GM12891 (cell line): ENCODE measurements around the gene CENPN.
A peak's percentile ranks its signal among the peaks of the same experiment; 100 is the strongest.

ENCODE experiments used
- DNase-seq: peaks from one replicate; pipeline ENCODE4 v3.0.0; 2011; ENCODE audit warnings: low spot score; ENCODE audit not compliant: insufficient read length
- FAIRE-seq: peaks from 2 replicates; lab custom pipeline; 2011; peaks lifted over from hg19 to GRCh38; lab: Jason Lieb, UNC
- PAX5 ChIP-seq: IDR thresholded peaks from 2 replicates; pipeline ENCODE4 v1.6.1; 2011; ENCODE audit warnings: low read length, moderate library complexity, mild to moderate bottlenecking; ENCODE audit not compliant: insufficient read depth, severe bottlenecking
- POLR2A ChIP-seq: IDR thresholded peaks from 2 replicates; pipeline ENCODE4 v1.6.1; 2011; ENCODE audit warnings: low read depth, low read length, control low read depth
- POLR2AphosphoS5 ChIP-seq: IDR thresholded peaks from 2 replicates; pipeline ENCODE4 v1.6.1; 2011; ENCODE audit warnings: low read depth, low read length, control low read depth
- POU2F2 ChIP-seq: IDR thresholded peaks from 2 replicates; pipeline ENCODE4 v1.6.1; 2011; ENCODE audit warnings: low read depth, mild to moderate bottlenecking, control low read depth, low read length, moderate library complexity
- SPI1 ChIP-seq: IDR thresholded peaks from 2 replicates; pipeline ENCODE4 v1.6.1; 2011; ENCODE audit warnings: low read depth, low read length, control low read depth
- TAF1 ChIP-seq: IDR thresholded peaks from 2 replicates; pipeline ENCODE4 v1.6.1; 2011; ENCODE audit warnings: low read depth, low read length, control low read depth

CENPN gene

GRCh38 chr16:81076566-81077075 is 69.6 kb downstream of the CENPN start:
- no peak for TF ChIP-seq POU2F2
- 0 out of 2 replicates have a peak, but pooled peaks have one; percentile 10 for TF ChIP-seq SPI1
- TF ChIP-seq PAX5 = no peak
- no peak for TF ChIP-seq POLR2AphosphoS5
- no peak for TF ChIP-seq POLR2A
- no peak for TF ChIP-seq TAF1
- no peak for FAIRE-seq
- peak; percentile 55 for DNase-seq

GRCh38 chr16:81077076-81077940 is 70.3 kb downstream of the CENPN start, which contains the start of gene C16orf46:
Gene C16orf46 (minus strand): TSS chr16:81077238. CDS start chr16:81063955, 13,283 bp downstream.
- TF ChIP-seq TAF1 (peak; percentile 66), PAX5 (no peak), POLR2A (peak; percentile 77), POLR2AphosphoS5 (peak; percentile 68), POU2F2 (peak; percentile 75)
- peak; percentile 95 for DNase-seq
- FAIRE-seq = peak; percentile 98

GRCh38 chr16:81080233-81080632 is 73.2 kb downstream of the CENPN start:
- TF ChIP-seq POLR2AphosphoS5 = no peak
- no peak for TF ChIP-seq SPI1
- no peak for TF ChIP-seq POU2F2
- TF ChIP-seq POLR2A = no peak
- TF ChIP-seq TAF1 = no peak
- TF ChIP-seq PAX5 = no peak
- no peak for DNase-seq

GRCh38 chr16:81081014-81081413 is 74.0 kb downstream of the CENPN start:
- TF ChIP-seq POU2F2 = no peak
- no peak for TF ChIP-seq SPI1
- TF ChIP-seq TAF1 = no peak
- TF ChIP-seq POLR2A = no peak
- TF ChIP-seq PAX5 = no peak
- TF ChIP-seq POLR2AphosphoS5 = no peak
- DNase-seq (no peak), FAIRE-seq (no peak)

More at GRCh38 chr16:81080233-81080632, 73.2 kb downstream of the CENPN start:
- FAIRE-seq = no peak
